ENCODE results near the gene GALNT12. TPM values are rescaled to one million over a fixed set of nuclear protein-coding genes. Genes with fewer than 3 reads are reported as not detected.

GALNT12 gene
- total and polyA plus RNA-seq, 4 donors = 0.16 to 1.4 (median 0.25) TPM; not detected in 1

GRCh38 chr9:98826716-98827115 lies 19.2 kb downstream of the GALNT12 start:
- no peaks in the 10 kb centered on the region for H3K9me3 ChIP-seq (ENCODE audit: control insufficient read depth in 4 of 4, low read length in 3 of 4)
- WGBS = 95% methylated on average over 20 of the region's 20 CpGs
- H3K4me1 ChIP-seq (ENCODE audit: control insufficient read depth in 4 of 4, insufficient read depth in 4 of 4, low read length in 3 of 4) = no peaks in the 10 kb centered on the region
- no peaks in the 10 kb centered on the region for H3K27me3 ChIP-seq (ENCODE audit: control insufficient read depth in 4 of 4, insufficient read depth in 4 of 4, low read length in 3 of 4)
- H3K4me3 ChIP-seq (ENCODE audit: low read depth in 1 of 3, low read length in 3 of 3) = no peak overlapping the region
- H3K36me3 ChIP-seq (ENCODE audit: control insufficient read depth in 4 of 4, insufficient read depth in 3 of 4, low read depth in 1 of 4, low read length in 3 of 4) = no peaks in the 10 kb centered on the region
- no peak for DNase-seq (ENCODE audit: low spot score)
- H3K27ac ChIP-seq (ENCODE audit: low read depth in 1 of 2, low read length in 2 of 2) = no peak overlapping the region
- no peak overlapping the region for H3K9ac ChIP-seq (ENCODE audit: low read depth in 1 of 2, low read length in 2 of 2)
- TF ChIP-seq, protein P1, sequence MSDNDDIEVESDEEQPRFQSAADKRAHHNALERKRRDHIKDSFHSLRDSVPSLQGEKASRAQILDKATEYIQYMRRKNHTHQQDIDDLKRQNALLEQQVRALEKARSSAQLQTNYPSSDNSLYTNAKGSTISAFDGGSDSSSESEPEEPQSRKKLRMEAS (IDR thresholded peaks at IDR 0.05) = no peak
- TF ChIP-seq HNF4G (IDR thresholded peaks at IDR 0.05) = no peak
- no peak for TF ChIP-seq TAF1 (conservative IDR thresholded peaks at IDR 0.05)
- no peak for TF ChIP-seq FOXA2 (IDR thresholded peaks at IDR 0.05)
- TF ChIP-seq RXRA (IDR thresholded peaks at IDR 0.05) = no peak
- no peak for TF ChIP-seq ZBTB33 (IDR thresholded peaks at IDR 0.05)
- no peak for TF ChIP-seq CTCF (IDR thresholded peaks at IDR 0.05; ENCODE audit: low read depth, low read length, missing input control)
- TF ChIP-seq, protein P2, sequence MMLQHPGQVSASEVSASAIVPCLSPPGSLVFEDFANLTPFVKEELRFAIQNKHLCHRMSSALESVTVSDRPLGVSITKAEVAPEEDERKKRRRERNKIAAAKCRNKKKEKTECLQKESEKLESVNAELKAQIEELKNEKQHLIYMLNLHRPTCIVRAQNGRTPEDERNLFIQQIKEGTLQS (IDR thresholded peaks at IDR 0.05) = no peak
- TF ChIP-seq YY1 (IDR thresholded peaks at IDR 0.05) = no peak
- TF ChIP-seq JUND (IDR thresholded peaks at IDR 0.05) = no peak
- TF ChIP-seq REST (IDR thresholded peaks at IDR 0.05) = no peak

DNA sequence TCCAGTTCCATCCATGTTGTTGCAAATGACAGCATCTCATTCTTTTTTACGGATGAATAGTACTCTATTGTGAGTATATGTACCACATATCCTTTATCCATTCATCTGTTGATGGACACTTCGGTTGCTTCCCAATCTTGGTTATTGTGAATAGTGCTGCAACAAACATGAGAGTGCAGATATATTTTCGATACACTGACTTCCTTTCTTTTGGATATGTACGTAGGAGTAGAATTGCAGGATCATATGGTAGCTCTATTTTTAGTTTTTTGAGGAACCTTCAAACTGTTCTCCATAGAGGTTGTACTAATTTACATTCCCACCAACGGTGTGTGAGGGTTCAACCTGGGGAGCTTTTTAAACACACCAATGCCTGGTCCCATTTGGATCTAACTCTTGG lies 22.3 kb downstream of the GALNT12 start:
- H3K27me3 ChIP-seq (ENCODE audit: control insufficient read depth in 4 of 4, insufficient read depth in 4 of 4, low read length in 3 of 4) = no peaks in the 10 kb centered on the region
- no peaks in the 10 kb centered on the region for H3K36me3 ChIP-seq (ENCODE audit: control insufficient read depth in 4 of 4, insufficient read depth in 3 of 4, low read depth in 1 of 4, low read length in 3 of 4)
- no peak for DNase-seq (ENCODE audit: low spot score)
- 81% methylated on average over 5 of the region's 5 CpGs for WGBS
- no peak overlapping the region for H3K4me3 ChIP-seq (ENCODE audit: low read depth in 1 of 3, low read length in 3 of 3)
- no peak overlapping the region for H3K9ac ChIP-seq (ENCODE audit: low read depth in 1 of 2, low read length in 2 of 2)
- TF ChIP-seq JUND (IDR thresholded peaks at IDR 0.05) (no peak), FOXA1 (IDR thresholded peaks at IDR 0.05) (no peak), FOXA2 (IDR thresholded peaks at IDR 0.05) (no peak), SP1 (IDR thresholded peaks at IDR 0.05) (no peak), REST (IDR thresholded peaks at IDR 0.05) (no peak), TAF1 (conservative IDR thresholded peaks at IDR 0.05) (no peak), CTCF (IDR thresholded peaks at IDR 0.05; ENCODE audit: low read depth, low read length, missing input control) (no peak), YY1 (IDR thresholded peaks at IDR 0.05) (no peak)
- TF ChIP-seq, protein P1 (IDR thresholded peaks at IDR 0.05) = no peak
- H3K4me1 ChIP-seq (ENCODE audit: control insufficient read depth in 4 of 4, insufficient read depth in 4 of 4, low read length in 3 of 4) = no peaks in the 10 kb centered on the region
- H3K9me3 ChIP-seq (ENCODE audit: control insufficient read depth in 4 of 4, low read length in 3 of 4) = no peaks in the 10 kb centered on the region
- H3K27ac ChIP-seq (ENCODE audit: low read depth in 1 of 2, low read length in 2 of 2) = no peak overlapping the region
